Limb (tissue), 2 donors: Measurements from ENCODE around the gene SPAAR.

Experiments used
- DNase-seq, 2 donors: peaks; one replicate each; pipeline ENCODE4 v3.0.0-alpha.2; 2016; ENCODE audit errors: extremely low spot score in 2 of 2

SPAAR gene

GRCh38 chr9:35948451-35948850 is 39.2 kb downstream of the SPAAR start:
- DNase-seq = no peak

- no peak for DNase-seq
Measured at GRCh38 chr9:35948901-35949318, 39.6 kb downstream of the SPAAR start.

- DNase-seq = no peak
Measured at GRCh38 chr9:35951736-35952135, 42.4 kb downstream of the SPAAR start.

GRCh38 chr9:35952526-35953191 is 43.4 kb downstream of the SPAAR start:
- no peak for DNase-seq

GRCh38 chr9:35954942-35955546 is 45.8 kb downstream of the SPAAR start:
- DNase-seq = peak; percentile 59 to 91

GRCh38 chr9:35956651-35957050 is 47.4 kb downstream of the SPAAR start:
- no peak for DNase-seq

GRCh38 chr9:35958104-35958837 is 49.0 kb downstream of the SPAAR start, which contains the start of gene OR2S2:
TSS of gene OR2S2 (minus strand) at chr9:35958154. CDS start at chr9:35958098, 56 bp downstream.
- no peak for DNase-seq

- no peak for DNase-seq
Measured at GRCh38 chr9:35960039-35960655, 50.9 kb downstream of the SPAAR start.
